ENCODE data around the gene FLCN. TPM values are rescaled to one million over a fixed set of nuclear protein-coding genes. Genes with fewer than 3 reads are reported as not detected.

The FLCN gene, protein sequence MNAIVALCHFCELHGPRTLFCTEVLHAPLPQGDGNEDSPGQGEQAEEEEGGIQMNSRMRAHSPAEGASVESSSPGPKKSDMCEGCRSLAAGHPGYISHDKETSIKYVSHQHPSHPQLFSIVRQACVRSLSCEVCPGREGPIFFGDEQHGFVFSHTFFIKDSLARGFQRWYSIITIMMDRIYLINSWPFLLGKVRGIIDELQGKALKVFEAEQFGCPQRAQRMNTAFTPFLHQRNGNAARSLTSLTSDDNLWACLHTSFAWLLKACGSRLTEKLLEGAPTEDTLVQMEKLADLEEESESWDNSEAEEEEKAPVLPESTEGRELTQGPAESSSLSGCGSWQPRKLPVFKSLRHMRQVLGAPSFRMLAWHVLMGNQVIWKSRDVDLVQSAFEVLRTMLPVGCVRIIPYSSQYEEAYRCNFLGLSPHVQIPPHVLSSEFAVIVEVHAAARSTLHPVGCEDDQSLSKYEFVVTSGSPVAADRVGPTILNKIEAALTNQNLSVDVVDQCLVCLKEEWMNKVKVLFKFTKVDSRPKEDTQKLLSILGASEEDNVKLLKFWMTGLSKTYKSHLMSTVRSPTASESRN
- 40.2 and 40.8 TPM in 2 replicates for total RNA-seq

DNA sequence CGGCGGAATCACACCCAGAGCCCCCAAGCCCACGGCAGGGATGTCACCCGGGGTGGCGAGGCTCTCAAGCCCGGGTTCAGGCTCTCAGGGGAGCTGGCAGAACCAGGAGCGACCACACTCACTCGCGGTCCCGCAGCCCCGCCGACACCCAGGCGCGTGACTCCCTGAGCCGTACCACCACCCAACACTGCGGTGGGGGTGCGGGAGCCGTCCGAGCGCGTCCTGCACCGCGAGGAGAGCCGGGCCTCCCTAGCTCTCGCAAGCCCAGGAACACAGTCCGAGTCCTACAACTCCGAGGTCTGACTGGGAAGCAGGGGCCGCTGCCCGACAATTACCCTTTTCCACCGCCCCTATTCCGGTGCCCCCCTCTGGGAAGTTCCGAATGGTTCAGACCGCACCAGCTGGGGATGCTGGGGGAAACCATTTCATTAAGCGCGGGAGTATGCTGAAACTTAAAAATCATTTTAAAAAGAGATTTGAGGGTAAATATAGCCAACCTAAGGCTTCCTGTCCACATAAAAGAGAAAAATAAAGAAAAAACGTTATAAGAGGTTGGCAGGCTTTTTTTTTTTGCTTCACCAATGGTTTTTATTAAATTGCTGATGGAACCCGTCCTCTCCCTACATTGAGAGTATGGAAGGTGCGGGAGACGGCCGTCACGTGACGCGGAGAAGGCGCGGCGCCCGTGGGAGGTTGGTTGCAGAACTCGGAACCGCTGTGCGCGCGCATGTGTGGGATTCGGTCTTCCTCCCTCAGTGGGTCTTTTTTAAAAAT is at the start of gene FLCN:
Gene FLCN, minus strand, starts transcription at position 143 of the 774 bp plus-strand sequence. CDS start 9,031 bp downstream, outside the sequence.

DNA sequence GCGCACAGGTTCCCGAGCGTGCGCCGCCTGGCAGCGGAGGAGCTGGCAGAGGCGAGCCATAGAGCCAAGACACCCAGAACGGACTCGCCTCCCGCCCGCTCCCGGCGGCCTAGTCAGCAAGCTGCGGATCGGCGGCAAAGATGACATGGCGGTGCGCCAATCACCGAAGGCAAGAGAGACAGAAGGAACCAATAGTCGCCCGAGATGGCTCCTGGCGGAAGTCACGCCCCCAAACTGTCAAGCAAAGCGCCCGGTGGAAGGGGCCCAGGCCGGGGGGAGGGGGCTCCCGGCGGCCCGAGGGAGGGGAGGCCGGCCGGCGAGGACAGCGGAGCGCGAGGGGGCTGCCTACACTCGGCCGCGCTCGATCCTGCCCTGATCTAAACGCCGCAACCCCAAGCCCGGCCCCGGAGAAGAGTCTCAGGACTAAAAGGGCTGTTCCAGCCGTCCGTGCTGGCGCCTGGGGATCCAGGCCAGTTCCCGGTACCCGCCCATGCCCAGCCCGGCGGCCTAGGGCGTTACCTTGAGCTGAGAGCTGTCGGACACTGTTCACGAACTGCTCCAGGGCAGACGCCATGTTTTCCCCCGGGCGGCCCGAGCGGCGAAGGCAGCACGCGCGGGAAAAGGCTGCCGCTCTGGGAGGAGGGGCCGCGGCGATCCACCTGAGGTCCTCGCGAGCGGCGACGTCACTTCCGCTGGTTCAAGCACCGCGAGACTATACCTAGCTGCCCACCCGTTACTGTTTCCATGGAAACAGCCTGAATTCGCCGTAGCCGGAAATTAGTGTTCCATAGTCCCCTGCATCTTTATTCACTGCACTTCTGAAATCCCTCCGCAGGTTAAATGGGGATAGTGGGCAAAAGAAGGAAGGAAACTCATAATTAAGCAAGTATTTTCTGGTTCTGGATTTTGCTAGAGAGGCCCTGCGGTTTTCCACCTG is 43.9 kb upstream of the FLCN start, which contains the start of gene COPS3:
Gene COPS3, minus strand, starts transcription at position 634 of the 937 bp plus-strand sequence. Its CDS starts 60 bp downstream, at position 574.

DNA sequence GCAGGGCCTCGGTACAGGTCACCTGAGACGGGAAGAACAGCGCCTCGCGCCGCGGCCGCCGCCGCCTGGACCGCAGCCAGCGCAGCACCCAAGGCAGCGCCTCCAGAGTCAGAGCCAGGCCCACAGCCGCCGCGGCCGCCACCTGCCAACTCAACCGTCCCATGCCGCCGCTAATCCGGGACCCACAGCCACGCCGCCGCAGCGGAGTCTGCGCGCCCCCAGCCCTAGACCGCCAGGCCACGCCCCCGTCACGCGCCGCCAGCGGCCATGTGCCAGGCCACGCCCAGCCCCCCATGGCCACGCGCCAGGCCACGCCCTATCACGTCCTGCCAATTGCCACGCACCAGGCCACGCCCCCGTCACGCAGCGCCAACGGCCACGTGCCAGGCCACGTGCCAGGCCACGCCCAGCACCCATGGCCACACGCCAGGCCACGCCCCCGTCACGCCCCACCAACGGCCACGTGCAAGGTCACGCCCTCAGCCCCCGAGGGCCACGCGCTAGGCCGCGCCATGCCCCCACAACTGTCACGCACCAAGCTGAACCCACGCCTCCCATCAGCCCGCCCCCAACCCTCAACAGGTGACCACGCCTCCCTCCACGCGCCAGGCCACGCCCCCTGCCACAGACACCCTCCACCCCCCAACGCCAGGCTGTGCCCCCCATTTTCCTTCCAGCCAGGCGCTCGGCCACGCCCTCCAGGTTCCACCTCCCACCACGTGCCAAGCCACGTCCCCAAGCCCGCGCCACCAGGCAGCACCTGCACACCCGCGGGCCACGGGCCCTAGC is 30.6 kb downstream of the FLCN start, which contains the start of gene PLD6:
Gene PLD6, minus strand, starts transcription at position 210 of the 789 bp plus-strand sequence. Its CDS starts 47 bp downstream, at position 163.

Other genes starting within 250 kb of the FLCN start
- gene MPRIP, start 194.7 kb downstream of the FLCN start, total RNA-seq, result 190 and 219 TPM in 2 replicates
- gene PLD6, start 30.8 kb downstream of the FLCN start, total RNA-seq, result 2.5 and 5.2 TPM in 2 replicates
- 109 and 115 TPM in 2 replicates for gene COPS3, start 44.1 kb upstream of the FLCN start, total RNA-seq
- gene NT5M, start 66.2 kb upstream of the FLCN start, total RNA-seq, result 0.40 and 1.4 TPM in 2 replicates
- 10.1 and 14.1 TPM in 2 replicates for gene MED9, start 239.8 kb upstream of the FLCN start, total RNA-seq